ENCODE measurements around the gene CD99L2.
"Not testable (repeated sequence)": the region's sequence is repeated elsewhere in the genome, so short reads cannot be mapped to it uniquely, and the experiment has no call there.

CD99L2 gene

DNA sequence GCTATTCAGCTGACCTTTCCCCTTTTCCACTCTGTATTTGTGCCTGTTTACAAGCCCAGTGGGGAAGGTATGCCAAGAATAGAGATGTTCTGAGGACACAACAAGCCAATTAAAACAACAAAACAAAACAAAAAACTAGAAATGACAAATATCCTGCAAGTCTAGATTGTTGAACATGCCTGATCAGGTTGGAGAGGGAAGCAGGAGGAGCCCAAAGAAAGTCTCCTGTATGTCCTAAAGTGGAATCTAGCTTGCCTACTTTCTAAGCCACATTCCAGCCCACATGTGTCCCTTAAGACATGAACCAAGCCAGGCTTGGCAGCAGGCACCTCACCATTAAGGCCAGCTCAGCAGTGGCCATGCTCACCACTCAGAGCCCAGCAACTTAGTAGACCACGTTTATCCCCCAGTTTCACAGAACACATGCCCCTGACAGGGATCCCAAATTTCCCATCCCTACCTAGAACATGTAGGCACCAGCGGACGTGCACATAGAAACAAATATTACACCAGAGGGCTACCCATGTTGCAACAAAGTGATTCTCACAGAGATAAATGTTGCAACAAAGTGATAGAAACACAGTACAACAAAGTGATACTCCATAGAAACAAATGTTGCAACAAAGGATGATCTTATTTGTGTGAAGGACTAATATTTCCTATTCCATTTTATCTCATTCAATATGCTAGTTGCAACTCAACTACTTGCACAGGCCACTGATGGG lies 48.3 kb downstream of the CD99L2 start:
- no peak for DNase-seq

DNA sequence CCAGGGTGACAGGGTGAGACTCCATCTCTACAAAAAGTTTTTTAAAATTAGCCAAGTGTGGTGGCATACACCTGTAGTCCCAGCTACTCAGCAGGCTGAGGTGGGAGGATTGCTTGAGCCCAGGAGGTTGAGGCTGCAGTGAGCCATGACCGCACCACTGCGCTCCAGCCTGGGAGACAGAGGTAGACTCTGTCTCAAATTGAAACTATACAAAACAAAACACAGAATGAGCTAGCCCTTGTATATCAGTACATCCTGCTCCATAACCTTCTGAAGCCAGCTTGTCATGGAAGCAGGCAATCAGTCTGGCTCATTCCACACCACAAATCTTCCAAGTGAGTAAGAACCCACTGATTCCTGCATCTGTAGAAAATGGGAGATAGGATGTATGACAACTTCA lies 49.0 kb downstream of the CD99L2 start:
- DNase-seq, result no peak

- no peak for DNase-seq
Measured at GRCh38 chrX:150848914-150849365, 49.5 kb downstream of the CD99L2 start.

DNA sequence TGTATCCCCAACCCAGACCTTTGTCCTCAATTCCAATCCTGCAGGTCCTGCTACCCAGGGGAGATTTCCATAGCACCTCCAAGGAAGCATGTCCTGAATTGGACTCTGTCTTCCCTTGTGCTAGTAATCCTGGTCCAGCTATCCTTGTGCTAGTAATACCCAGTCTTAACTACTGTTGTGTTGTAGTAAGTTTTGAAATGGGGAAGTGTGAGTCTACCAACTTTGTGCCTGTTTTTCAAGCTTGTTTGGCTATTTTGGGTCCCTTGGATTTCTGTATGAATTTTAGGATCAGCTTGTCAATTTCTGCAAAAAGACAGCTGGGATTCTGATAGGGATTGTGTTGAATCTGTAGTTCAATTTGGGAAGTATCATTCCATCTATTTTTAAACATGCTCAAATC lies 51.4 kb downstream of the CD99L2 start:
- no peak for DNase-seq

- DNase-seq, result no peak
Measured at GRCh38 chrX:150846130-150846529, 52.3 kb downstream of the CD99L2 start.

DNA sequence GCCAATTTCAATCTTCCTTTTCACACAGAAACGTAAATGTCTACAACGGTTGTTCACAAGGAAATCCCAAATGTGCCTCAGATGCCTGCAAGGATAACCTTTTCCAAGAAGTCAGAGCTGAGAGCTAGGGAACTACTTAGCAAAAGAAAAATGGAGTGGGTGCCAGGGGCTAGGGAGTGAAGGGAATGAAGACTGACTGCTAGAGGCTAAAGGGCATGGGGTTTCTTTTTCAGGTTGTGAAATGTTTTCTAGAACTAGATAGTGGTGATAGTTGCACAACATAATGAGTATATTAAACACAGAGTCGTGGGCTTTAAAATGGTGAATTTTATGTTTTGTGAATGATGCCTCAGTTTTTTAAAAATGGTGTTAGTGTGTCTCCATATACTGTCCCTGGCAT lies 53.4 kb downstream of the CD99L2 start:
- DNase-seq, result no peak

DNA sequence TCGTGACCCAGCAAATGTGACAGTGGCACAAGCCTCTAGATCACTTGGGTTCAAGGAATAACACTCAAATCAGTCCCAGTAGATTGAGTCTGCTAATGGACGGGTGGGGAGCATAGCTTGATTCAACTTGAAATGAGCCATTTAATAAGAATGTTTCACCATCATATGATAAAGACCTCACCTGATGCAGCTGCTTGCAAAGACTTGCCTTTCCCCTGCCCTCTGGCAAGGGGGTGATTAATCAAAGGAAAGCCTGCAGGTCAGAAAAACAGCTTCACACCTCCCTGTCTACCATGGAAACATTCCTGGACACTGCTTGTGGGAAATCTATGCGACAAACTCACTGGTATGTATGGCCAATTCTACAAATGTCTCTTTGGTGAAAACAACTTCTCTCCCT lies 54.5 kb downstream of the CD99L2 start:
- no peak for DNase-seq

GRCh38 chrX:150842198-150842685 lies 56.2 kb downstream of the CD99L2 start:
- DNase-seq, result no peak

- DNase-seq, result no peak
Measured at GRCh38 chrX:150841456-150842197, 56.8 kb downstream of the CD99L2 start.

- no peak for DNase-seq
Measured at GRCh38 chrX:150837845-150838244, 60.6 kb downstream of the CD99L2 start.

- DNase-seq, result no peak
Measured at GRCh38 chrX:150834695-150835094, 63.8 kb downstream of the CD99L2 start.

GRCh38 chrX:150833454-150834056 lies 64.9 kb downstream of the CD99L2 start:
- no peak for DNase-seq

DNA sequence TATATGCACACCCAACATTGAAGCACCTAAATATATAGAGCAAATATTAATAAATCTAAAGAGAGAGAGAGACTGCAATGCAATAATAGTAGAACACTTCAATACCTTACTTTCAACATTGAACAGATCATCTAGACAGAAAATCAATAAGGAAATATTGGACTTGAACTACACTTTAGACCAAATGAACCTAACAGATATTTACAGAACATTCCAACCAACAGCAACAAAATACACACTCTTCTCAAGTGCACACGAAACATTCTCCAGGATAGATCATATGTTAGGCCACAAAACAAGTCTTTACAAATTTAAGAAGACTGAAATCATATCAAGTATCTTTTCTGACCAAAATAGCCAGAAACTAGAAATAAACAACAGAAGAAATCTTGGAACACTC lies 66.6 kb downstream of the CD99L2 start:
- DNase-seq, result no peak

- DNase-seq, result no peak
Measured at GRCh38 chrX:150828785-150829184, 69.7 kb downstream of the CD99L2 start.

GRCh38 chrX:150824352-150824751 lies 74.1 kb downstream of the CD99L2 start:
- not testable (repeated sequence) for DNase-seq

GRCh38 chrX:150823826-150824225 lies 74.6 kb downstream of the CD99L2 start:
- not testable (repeated sequence) for DNase-seq

- no peak for DNase-seq
Measured at GRCh38 chrX:150821971-150822370, 76.5 kb downstream of the CD99L2 start.

DNA sequence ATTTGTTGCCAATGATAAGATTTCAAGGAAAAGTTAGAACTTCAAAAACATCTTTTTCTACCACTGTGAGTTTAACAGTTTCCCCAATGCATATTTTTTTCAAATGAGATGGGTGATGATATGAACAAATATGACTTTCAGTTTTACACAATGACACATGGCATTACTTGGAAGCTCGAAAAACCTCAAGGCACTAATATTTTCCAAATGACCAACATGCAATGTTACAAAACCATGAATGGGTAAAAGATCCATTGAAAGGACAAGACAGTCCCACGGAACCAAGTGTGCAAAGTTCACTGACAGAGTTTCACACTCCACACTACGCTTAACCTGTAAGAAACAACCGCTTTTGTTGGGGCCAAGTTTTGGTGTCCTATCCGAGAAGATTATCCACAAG lies 84.5 kb downstream of the CD99L2 start:
- DNase-seq, result no peak

- DNase-seq, result no peak
Measured at GRCh38 chrX:150806827-150807226, 91.6 kb downstream of the CD99L2 start.

- no peak for DNase-seq
Measured at GRCh38 chrX:150805736-150806135, 92.7 kb downstream of the CD99L2 start.

DNA sequence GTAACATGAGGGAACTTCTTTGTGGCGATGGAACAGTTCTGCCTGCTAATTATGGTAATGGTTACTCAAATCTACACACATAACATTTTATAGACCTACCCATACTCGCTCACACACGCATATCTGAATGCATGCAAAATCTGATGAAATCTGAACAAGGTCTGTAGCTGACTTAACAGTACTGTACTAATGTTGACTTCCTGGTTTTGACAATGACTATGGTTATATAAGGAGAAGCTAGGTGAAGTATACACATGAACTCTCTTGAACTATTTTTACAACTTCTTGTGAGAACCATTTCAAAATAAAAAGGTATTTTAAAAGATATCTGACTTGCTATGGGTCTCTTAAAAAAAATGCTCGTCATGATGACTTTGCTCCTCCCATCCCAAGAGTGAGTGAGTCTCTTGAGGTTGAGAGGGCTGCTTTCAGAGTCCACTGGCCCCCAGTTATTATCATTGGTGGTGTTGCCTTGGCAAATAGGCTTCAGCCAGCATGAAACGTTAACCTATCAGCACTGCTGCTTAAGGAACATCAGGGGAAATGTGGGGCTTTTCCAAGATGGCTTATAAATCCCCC lies 105.4 kb downstream of the CD99L2 start:
- no peak for DNase-seq

DNA sequence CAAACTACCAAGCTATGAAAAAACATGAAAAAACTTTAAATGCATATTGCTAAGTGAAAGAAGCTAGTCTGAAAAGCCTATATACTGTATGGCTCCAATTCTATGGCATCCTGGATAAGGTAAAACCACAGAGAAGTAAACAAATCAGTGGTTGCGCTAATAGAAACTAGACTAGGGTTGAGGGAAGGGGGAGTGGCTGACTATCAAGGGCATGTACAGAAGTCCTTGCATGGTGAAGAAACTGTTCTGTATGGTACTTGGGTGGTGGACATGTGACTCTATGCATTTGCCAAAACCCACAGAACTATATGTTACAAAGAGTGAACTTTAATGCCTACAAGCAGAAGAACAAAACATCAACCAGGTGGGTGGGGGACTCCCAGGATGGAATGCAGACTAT lies 108.4 kb downstream of the CD99L2 start:
- no peak for DNase-seq

DNA sequence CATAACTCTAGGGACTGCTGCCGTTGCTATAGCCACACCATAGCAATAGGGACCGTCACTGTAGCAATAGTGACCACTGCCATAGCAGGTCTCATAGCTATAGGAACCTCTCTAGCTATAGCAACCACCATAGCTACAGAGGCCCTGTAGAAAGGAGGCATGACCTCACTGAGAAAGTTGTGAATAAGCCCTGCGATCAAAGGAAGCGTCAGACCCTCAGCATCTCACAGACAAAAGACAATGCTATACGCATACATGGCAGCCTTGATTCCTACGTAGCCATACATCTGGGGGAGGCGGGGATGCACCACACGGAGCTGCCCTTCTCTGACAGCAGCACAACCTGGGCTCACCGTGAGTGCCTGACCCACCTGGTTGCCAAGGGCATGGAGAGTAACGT lies 116.8 kb downstream of the CD99L2 start:
- no peak for DNase-seq

DNA sequence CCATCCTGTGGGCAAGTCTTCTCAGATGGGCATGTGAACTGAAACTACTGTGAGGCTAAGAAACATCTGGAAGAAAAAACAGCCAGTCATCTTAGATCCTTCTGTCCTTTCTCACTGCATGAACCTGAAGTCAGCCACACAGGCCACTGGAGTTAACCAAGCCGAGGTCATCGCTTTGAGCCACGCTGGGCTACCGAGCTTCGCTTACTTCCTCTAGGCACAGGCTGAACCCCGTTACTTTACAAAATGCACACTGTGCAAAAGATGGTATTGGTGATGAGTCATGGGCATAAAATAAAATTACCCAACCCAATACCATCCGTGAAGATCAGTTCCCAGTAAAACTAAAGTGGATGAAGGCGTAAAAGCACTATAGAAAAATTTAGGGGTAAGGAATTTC lies 119.1 kb downstream of the CD99L2 start:
- no peak for DNase-seq
